Activated CD8-positive, alpha-beta memory T cell treated with anti-CD3 and anti-CD28 coated beads, Interleukin-2, amount 10 ng/mL, durations not matched to agents 7 days and 5 days (primary cell): ENCODE measurements around the gene CHD3. TPM values are rescaled to one million over a fixed set of nuclear protein-coding genes. Genes with fewer than 3 reads are reported as not detected.
A peak's percentile ranks its signal among the peaks of the same experiment; 100 is the strongest.
"Not testable (repeated sequence)": the region's sequence is repeated elsewhere in the genome, so short reads cannot be mapped to it uniquely, and the experiment has no call there.

Experiments used
- ATAC-seq: fragments of 150-1000 bp; cut with Tn5 transposase; one replicate; pipeline ENCODE4 v1.10.0; 2021; ENCODE audit warnings: moderate library complexity
- CTCF ChIA-PET: fragments of 350-600 bp; sonication (Branson Sonifier 250); formaldehyde crosslinking; loops from one replicate; lab custom pipeline; 2021; ENCODE audit warnings: antibody characterized with exemption; lab: Charles Lee
- DNase-seq: peaks from one replicate; pipeline ENCODE4 v3.0.0-alpha.2; 2020
- H3K27ac Mint-ChIP-seq: one replicate; pipeline ENCODE4 v1.8.0; 2021; ENCODE audit warnings: mild to moderate bottlenecking, mixed read lengths
- H3K27me3 Mint-ChIP-seq: one replicate; pipeline ENCODE4 v1.8.0; 2021; ENCODE audit warnings: mixed read lengths
- H3K36me3 Mint-ChIP-seq: one replicate; pipeline ENCODE4 v1.8.0; 2021; ENCODE audit warnings: mild to moderate bottlenecking, mixed read lengths
- H3K4me1 Mint-ChIP-seq: one replicate; pipeline ENCODE4 v1.8.0; 2021; ENCODE audit warnings: mixed read lengths
- H3K4me3 Mint-ChIP-seq: one replicate; pipeline ENCODE4 v1.8.0; 2021; ENCODE audit warnings: mild to moderate bottlenecking, moderate library complexity, mixed read lengths
- H3K9me3 Mint-ChIP-seq: one replicate; pipeline ENCODE4 v1.8.0; 2022; ENCODE audit warnings: low read depth, mixed read lengths
- total RNA-seq, 2 experiments: library from RNA; stranded (reverse); gene quantifications; one replicate each; pipeline ENCODE4 v1.2.3, GENCODE V29; 2021

The CHD3 gene
- total RNA-seq, 2 experiments from 2014 or later = 139 to 147 TPM

- DNase-seq = peak; percentile 70
- no peak for ATAC-seq
- H3K36me3 Mint-ChIP-seq = peaks cover 19% of the 10 kb centered on the region
- peaks cover 2% of the 10 kb centered on the region for H3K9me3 Mint-ChIP-seq
- no peaks in the 10 kb centered on the region for H3K27me3 Mint-ChIP-seq
- peaks cover 11% of the 10 kb centered on the region for H3K4me1 Mint-ChIP-seq
- CTCF ChIA-PET = interaction anchor here (0.7 to 6.7 kb wide), 31 partner anchors 9 to 197 kb away, joined by 3 to 107 read pairs (median 5); partner anchors contain the start of genes CNTROB, RNF227 and TRAPPC1
- no peak overlapping the region for H3K27ac Mint-ChIP-seq
- no peak overlapping the region for H3K4me3 Mint-ChIP-seq
Observed at GRCh38 chr17:7862692-7863437, 25.7 kb upstream of the CHD3 start.

- ATAC-seq, H3K9me3 Mint-ChIP-seq, H3K27me3 Mint-ChIP-seq, DNase-seq, H3K27ac Mint-ChIP-seq, H3K4me3 Mint-ChIP-seq: not testable (repeated sequence)
- Mint-ChIP-seq H3K36me3 (peaks cover 21% of the 10 kb centered on the region), H3K4me1 (peaks cover 24% of the 10 kb centered on the region)
- CTCF ChIA-PET = interaction anchor here (0.8 to 6.7 kb wide), 16 partner anchors 12 to 195 kb away, joined by 3 to 107 read pairs (median 6); partner anchors contain the start of gene GUCY2D
Observed at GRCh38 chr17:7864384-7864783, 24.2 kb upstream of the CHD3 start.

GRCh38 chr17:7864995-7865650 is 23.5 kb upstream of the CHD3 start:
- ATAC-seq (no peak), DNase-seq (no peak)
- CTCF ChIA-PET = interaction anchor here (0.7 to 6.7 kb wide), 12 partner anchors 8 to 194 kb away, joined by 3 to 107 read pairs (median 4); partner anchors contain the start of genes CYB5D1, GUCY2D and NAA38
- Mint-ChIP-seq H3K27me3 (no peaks in the 10 kb centered on the region), H3K36me3 (peaks cover 21% of the 10 kb centered on the region), H3K4me1 (peaks cover 29% of the 10 kb centered on the region), H3K4me3 (no peak overlapping the region), H3K27ac (no peak overlapping the region), H3K9me3 (peaks cover 2% of the 10 kb centered on the region)

GRCh38 chr17:7867881-7868329 is 20.7 kb upstream of the CHD3 start:
- ATAC-seq (peak; percentile 91), DNase-seq (peak; percentile 64)
- Mint-ChIP-seq H3K27ac (peak overlapping the region; percentile 81), H3K4me3 (peak overlapping the region; percentile 49), H3K4me1 (peaks cover 29% of the 10 kb centered on the region), H3K27me3 (no peaks in the 10 kb centered on the region), H3K36me3 (peaks cover 26% of the 10 kb centered on the region), H3K9me3 (peaks cover 2% of the 10 kb centered on the region)
- CTCF ChIA-PET = interaction anchor here (0.6 to 8.1 kb wide), 14 partner anchors 9 to 192 kb away, joined by 3 to 68 read pairs (median 4); partner anchors contain the start of genes CNTROB, NAA38, RNF227 and TRAPPC1

GRCh38 chr17:7873051-7873450 is 15.5 kb upstream of the CHD3 start:
- DNase-seq = peak; percentile 3
- H3K9me3 Mint-ChIP-seq = no peaks in the 10 kb centered on the region
- peaks cover 20% of the 10 kb centered on the region for H3K36me3 Mint-ChIP-seq
- ATAC-seq = no peak
- no peaks in the 10 kb centered on the region for H3K27me3 Mint-ChIP-seq
- CTCF ChIA-PET = interaction anchor here (1.3 to 8.1 kb wide), 3 partner anchors 12 to 117 kb away, joined by 3 to 68 read pairs (median 37); no protein-coding TSS in a partner anchor
- no peak overlapping the region for H3K4me3 Mint-ChIP-seq
- H3K4me1 Mint-ChIP-seq = peaks cover 20% of the 10 kb centered on the region
- no peak overlapping the region for H3K27ac Mint-ChIP-seq

GRCh38 chr17:7875804-7876370 is 12.7 kb upstream of the CHD3 start:
- H3K27me3 Mint-ChIP-seq = no peaks in the 10 kb centered on the region
- no peak overlapping the region for H3K27ac Mint-ChIP-seq
- H3K4me3 Mint-ChIP-seq = no peak overlapping the region
- H3K4me1 Mint-ChIP-seq = peaks cover 5% of the 10 kb centered on the region
- no peaks in the 10 kb centered on the region for H3K9me3 Mint-ChIP-seq
- ATAC-seq (no peak), DNase-seq (no peak)
- CTCF ChIA-PET = interaction anchor here (1.1 to 2.3 kb wide), 4 partner anchors 12 to 114 kb away, joined by 3 to 7 read pairs (median 6); no protein-coding TSS in a partner anchor
- peaks cover 17% of the 10 kb centered on the region for H3K36me3 Mint-ChIP-seq

- DNase-seq = no peak
- Mint-ChIP-seq H3K4me3 (no peak overlapping the region), H3K27me3 (no peaks in the 10 kb centered on the region), H3K9me3 (no peaks in the 10 kb centered on the region), H3K27ac (no peak overlapping the region), H3K4me1 (peaks cover 5% of the 10 kb centered on the region), H3K36me3 (peaks cover 14% of the 10 kb centered on the region)
- CTCF ChIA-PET = no interaction called here
- no peak for ATAC-seq
Observed at GRCh38 chr17:7878234-7878633, 10.4 kb upstream of the CHD3 start.

GRCh38 chr17:7880076-7880868 is 8.3 kb upstream of the CHD3 start:
- H3K36me3 Mint-ChIP-seq = peaks cover 10% of the 10 kb centered on the region
- no peak overlapping the region for H3K27ac Mint-ChIP-seq
- no peak for DNase-seq
- H3K4me3 Mint-ChIP-seq = no peak overlapping the region
- peaks cover 8% of the 10 kb centered on the region for H3K4me1 Mint-ChIP-seq
- H3K9me3 Mint-ChIP-seq = no peaks in the 10 kb centered on the region
- ATAC-seq = no peak
- H3K27me3 Mint-ChIP-seq = no peaks in the 10 kb centered on the region
- CTCF ChIA-PET = no interaction called here

GRCh38 chr17:7881276-7882054 is 7.1 kb upstream of the CHD3 start:
- CTCF ChIA-PET = no interaction called here
- Mint-ChIP-seq H3K27me3 (no peaks in the 10 kb centered on the region), H3K9me3 (no peaks in the 10 kb centered on the region), H3K36me3 (peaks cover 4% of the 10 kb centered on the region), H3K4me3 (no peak overlapping the region), H3K4me1 (peaks cover 5% of the 10 kb centered on the region), H3K27ac (no peak overlapping the region)
- DNase-seq (no peak), ATAC-seq (no peak)

- Mint-ChIP-seq H3K4me1 (peaks cover 5% of the 10 kb centered on the region), H3K9me3 (no peaks in the 10 kb centered on the region), H3K27me3 (no peaks in the 10 kb centered on the region), H3K36me3 (peaks cover 3% of the 10 kb centered on the region), H3K27ac (no peak overlapping the region), H3K4me3 (no peak overlapping the region)
- no peak for ATAC-seq
- CTCF ChIA-PET = interaction anchor here (1.2 to 2.2 kb wide), 5 partner anchors 13 to 237 kb away, joined by 4 to 6 read pairs (median 4); no protein-coding TSS in a partner anchor
- no peak for DNase-seq
Observed at GRCh38 chr17:7882068-7882467, 6.5 kb upstream of the CHD3 start.

- DNase-seq (no peak), ATAC-seq (no peak)
- peaks cover 3% of the 10 kb centered on the region for H3K4me1 Mint-ChIP-seq
- no peak overlapping the region for H3K4me3 Mint-ChIP-seq
- H3K36me3 Mint-ChIP-seq = peaks cover 1% of the 10 kb centered on the region
- no peaks in the 10 kb centered on the region for H3K27me3 Mint-ChIP-seq
- H3K9me3 Mint-ChIP-seq = no peaks in the 10 kb centered on the region
- CTCF ChIA-PET = interaction anchor here (1.2 to 2.2 kb wide), 6 partner anchors 14 to 236 kb away, joined by 4 to 6 read pairs (median 4); no protein-coding TSS in a partner anchor
- no peak overlapping the region for H3K27ac Mint-ChIP-seq
Observed at GRCh38 chr17:7882629-7883028, 6.0 kb upstream of the CHD3 start.
